Measurements from ENCODE around the gene SERPINB6. TPM values are rescaled to one million over a fixed set of nuclear protein-coding genes. Genes with fewer than 3 reads are reported as not detected.
A peak's percentile ranks its signal among the peaks of the same experiment; 100 is the strongest.

Gene SERPINB6
- total RNA-seq, 4 donors from 2014 or later: 130 to 185 (median 155) TPM

GRCh38 chr6:2900821-2901644, 70.3 kb downstream of the SERPINB6 start:
- no peak for DNase-seq (ENCODE audit: low spot score in 2 of 2)
- 27 to 42% methylated on average over 9 to 12 of the region's 12 CpGs for WGBS, 2 donors

DNA sequence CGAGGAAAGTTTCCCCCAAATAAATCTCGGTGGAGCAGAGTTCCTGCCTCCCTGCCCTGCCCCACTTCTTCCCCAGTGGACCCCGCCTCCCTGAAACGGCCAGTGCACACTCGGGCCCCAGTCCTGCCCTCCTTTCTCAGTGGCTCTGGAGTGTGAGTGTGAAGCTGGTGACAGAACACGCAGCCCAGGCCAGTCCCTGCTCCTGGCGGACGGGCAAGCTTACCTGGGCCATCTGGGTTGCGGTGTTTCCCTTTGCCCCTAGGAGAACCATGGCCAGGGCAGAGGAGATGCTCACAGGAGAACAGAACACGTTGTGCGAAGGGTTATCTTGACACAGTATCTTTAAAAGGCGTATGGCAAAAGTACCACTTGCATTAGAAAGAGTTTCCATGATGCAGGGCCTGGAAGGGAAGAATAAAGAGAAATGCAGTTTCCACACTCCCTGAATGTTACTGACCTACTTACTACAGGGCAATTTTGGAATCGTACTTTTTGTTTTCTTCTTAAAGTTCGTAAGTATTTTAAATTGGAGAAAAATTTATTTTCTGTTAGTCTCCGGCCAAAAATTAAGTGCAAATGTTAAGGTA, 71.1 kb downstream of the SERPINB6 start:
- no peaks in the 10 kb centered on the region for H3K9me3 ChIP-seq
- peaks cover 4 to 41% (median 6%) of the 10 kb centered on the region in 3 donors for H3K36me3 ChIP-seq
- peak overlapping the region in 3 of 4 donors; percentile 60 to 83 (median 77) for H3K4me3 ChIP-seq
- WGBS, 2 donors: 49 to 53% methylated on average over 14 to 15 of the region's 15 CpGs
- TF ChIP-seq POLR2A (IDR thresholded peaks at IDR 0.05): no peak
- TF ChIP-seq CTCF (IDR thresholded peaks at IDR 0.05): no peak
- no peak for TF ChIP-seq EP300 (IDR thresholded peaks at IDR 0.05)
- no peak for DNase-seq (ENCODE audit: low spot score in 2 of 2)
- peaks cover 0 to 35% (median 19%) of the 10 kb centered on the region in 4 donors for H3K4me1 ChIP-seq
- H3K27me3 ChIP-seq: no peaks in the 10 kb centered on the region
- peak overlapping the region; percentile 15 to 96 (median 71) for H3K27ac ChIP-seq

More at GRCh38 chr6:2900821-2901644, 70.3 kb downstream of the SERPINB6 start:
- H3K27me3 ChIP-seq: no peaks in the 10 kb centered on the region
- H3K9me3 ChIP-seq: no peaks in the 10 kb centered on the region
- H3K27ac ChIP-seq: peak overlapping the region; percentile 57 to 96 (median 92)
- TF ChIP-seq CTCF (IDR thresholded peaks at IDR 0.05): no peak
- TF ChIP-seq POLR2A (IDR thresholded peaks at IDR 0.05): no peak
- peak in 1 of 2 donors; percentile 41 for TF ChIP-seq EP300 (IDR thresholded peaks at IDR 0.05)
- peaks cover 0 to 35% (median 19%) of the 10 kb centered on the region in 4 donors for H3K4me1 ChIP-seq
- H3K4me3 ChIP-seq: peak overlapping the region; percentile 60 to 96 (median 80)
- H3K36me3 ChIP-seq: peaks cover 4 to 34% (median 6%) of the 10 kb centered on the region in 3 donors

- 80 to 88% methylated on average over 6 of the region's 6 CpGs for WGBS, 2 donors
- no peak for DNase-seq (ENCODE audit: low spot score in 2 of 2)
- Histone ChIP-seq H3K27me3 (no peaks in the 10 kb centered on the region), H3K9me3 (no peaks in the 10 kb centered on the region), H3K27ac (peak overlapping the region in 2 of 4 donors; percentile 15 to 88), H3K4me1 (peaks cover 0 to 35% (median 19%) of the 10 kb centered on the region in 4 donors), H3K36me3 (peaks cover 4 to 49% (median 13%) of the 10 kb centered on the region in 3 donors), H3K4me3 (peak overlapping the region in 1 of 4 donors; percentile 77)
- TF ChIP-seq POLR2A (IDR thresholded peaks at IDR 0.05): no peak
- no peak for TF ChIP-seq CTCF (IDR thresholded peaks at IDR 0.05)
- no peak for TF ChIP-seq EP300 (IDR thresholded peaks at IDR 0.05)
Observed at GRCh38 chr6:2899596-2899995, 71.8 kb downstream of the SERPINB6 start.

Other genes with a start within 250 kb of the SERPINB6 start
- gene MYLK4, start 220.6 kb downstream of the SERPINB6 start, total RNA-seq: under 1 TPM; 0.42 to 0.98 (median 0.52) TPM
- gene WRNIP1, start 206.2 kb downstream of the SERPINB6 start, total RNA-seq: 10 to 100 TPM; 62.6 to 89.4 (median 76.2) TPM
- gene SERPINB1, start 129.7 kb downstream of the SERPINB6 start, total RNA-seq: 10 to 100 TPM; 21.3 to 29.0 (median 23.1) TPM
- gene SERPINB9, start 68.3 kb downstream of the SERPINB6 start, total RNA-seq: 10 to 100 TPM; 17.1 to 54.4 (median 35.8) TPM
- 10 to 100 TPM; 18.8 to 33.6 (median 25.8) TPM for gene NQO2, start 28.3 kb upstream of the SERPINB6 start, total RNA-seq
- gene RIPK1, start 96.9 kb upstream of the SERPINB6 start, total RNA-seq: 10 to 100 TPM; 20.1 to 22.6 (median 21.2) TPM
- gene BPHL, start 147.1 kb upstream of the SERPINB6 start, total RNA-seq: 10 to 100 TPM in 3 of 4 donors, 1 to 10 TPM in 1; 6.7 to 21.6 (median 12.6) TPM
- gene TUBB2A, start 186.0 kb upstream of the SERPINB6 start, total RNA-seq: 100 to 1,000 TPM in 1 of 4 donors, 10 to 100 TPM in 3; 37.5 to 100 (median 68.0) TPM

All from tibial nerve (tissue), 4 donors.